Measurements from ENCODE around the gene CAMKK1. TPM values are rescaled to one million over a fixed set of nuclear protein-coding genes. Genes with fewer than 3 reads are reported as not detected.
A peak's percentile ranks its signal among the peaks of the same experiment; 100 is the strongest.
"Not testable (repeated sequence)": the region's sequence is repeated elsewhere in the genome, so short reads cannot be mapped to it uniquely, and the experiment has no call there.

CAMKK1 gene
- total and polyA plus RNA-seq, 5 donors from 2014 or later, result 0.09 to 3.2 (median 0.88) TPM

DNA sequence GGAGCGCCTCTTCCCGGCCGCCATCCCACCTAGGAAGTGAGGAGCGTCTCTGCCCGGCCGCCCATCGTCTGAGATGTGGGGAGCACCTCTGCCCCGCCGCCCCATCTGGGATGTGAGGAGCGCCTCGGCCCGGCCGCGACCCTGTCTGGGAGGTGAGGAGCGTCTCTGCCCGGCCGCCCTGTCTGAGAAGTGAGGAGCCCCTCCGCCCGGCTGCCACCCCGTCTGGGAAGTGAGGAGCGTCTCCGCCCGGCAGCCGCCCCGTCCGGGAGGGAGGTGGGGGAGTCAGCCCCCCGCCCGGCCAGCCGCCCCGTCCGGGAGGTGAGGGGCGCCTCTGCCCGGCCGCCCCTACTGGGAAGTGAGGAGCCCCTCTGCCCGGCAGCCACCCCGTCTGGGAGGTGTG is 38.6 kb downstream of the CAMKK1 start:
- ATAC-seq (ENCODE audit: low read depth in 2 of 2); H3K4me1 Mint-ChIP-seq; H3K36me3 ChIP-seq (ENCODE audit: control insufficient read depth, insufficient read depth, low read length); H3K27ac Mint-ChIP-seq; H3K9me3 Mint-ChIP-seq; DNase-seq; H3K36me3 Mint-ChIP-seq; H3K4me3 ChIP-seq (ENCODE audit: low read depth, low read length); H3K9me3 ChIP-seq (ENCODE audit: control insufficient read depth in 2 of 2, low read length in 2 of 2); H3K4me1 ChIP-seq (ENCODE audit: control insufficient read depth, insufficient read depth, low read length, poor library complexity, severe bottlenecking); H3K27me3 ChIP-seq (ENCODE audit: control insufficient read depth, insufficient read depth, low read length); H3K27ac ChIP-seq (ENCODE audit: insufficient read depth, low read length, poor library complexity, severe bottlenecking); H3K4me3 Mint-ChIP-seq: not testable (repeated sequence)
- H3K27me3 Mint-ChIP-seq, result peaks cover 22% of the 10 kb centered on the region

DNA sequence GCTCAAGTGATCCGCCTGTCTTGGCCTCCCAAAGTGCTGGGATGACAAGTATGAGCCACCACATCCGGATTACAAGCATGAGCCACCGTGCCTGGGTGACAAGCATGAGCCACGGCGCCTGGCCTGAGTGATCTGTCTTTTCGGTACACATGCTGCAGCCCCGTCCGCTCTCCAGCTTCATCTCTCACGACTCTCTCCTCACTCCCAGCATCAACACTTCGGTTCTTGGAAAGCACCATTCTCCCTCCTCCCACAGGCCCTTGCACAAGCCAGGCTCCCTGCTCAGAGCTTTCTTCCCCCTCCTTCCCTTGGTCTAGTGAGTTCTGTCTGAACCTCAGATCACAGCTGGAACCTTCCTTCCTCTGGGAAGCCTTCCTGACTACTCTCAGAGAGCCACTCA is 40.3 kb downstream of the CAMKK1 start:
- Histone ChIP-seq H3K9me3 (ENCODE audit: control insufficient read depth in 2 of 2, low read length in 2 of 2) (no peaks in the 10 kb centered on the region), H3K36me3 (ENCODE audit: control insufficient read depth, insufficient read depth, low read length) (no peaks in the 10 kb centered on the region), H3K27me3 (ENCODE audit: control insufficient read depth, insufficient read depth, low read length) (no peaks in the 10 kb centered on the region), H3K4me1 (ENCODE audit: control insufficient read depth, insufficient read depth, low read length, poor library complexity, severe bottlenecking) (no peaks in the 10 kb centered on the region), H3K4me3 (ENCODE audit: low read depth, low read length) (no peak overlapping the region), H3K27ac (ENCODE audit: insufficient read depth, low read length, poor library complexity, severe bottlenecking) (no peak overlapping the region)
- peaks cover 0 to 2% (median 0%) of the 10 kb centered on the region in 4 donors for H3K4me1 Mint-ChIP-seq
- no peak for ATAC-seq (ENCODE audit: low read depth in 2 of 2)
- no peaks in the 10 kb centered on the region for H3K36me3 Mint-ChIP-seq
- H3K9me3 Mint-ChIP-seq, result no peaks in the 10 kb centered on the region
- H3K27ac Mint-ChIP-seq, result no peak overlapping the region
- H3K4me3 Mint-ChIP-seq, result no peak overlapping the region
- H3K27me3 Mint-ChIP-seq, result peaks cover 22% of the 10 kb centered on the region
- DNase-seq, result no peak

- Histone ChIP-seq H3K27ac (ENCODE audit: insufficient read depth, low read length, poor library complexity, severe bottlenecking) (no peak overlapping the region), H3K9me3 (ENCODE audit: control insufficient read depth in 2 of 2, low read length in 2 of 2) (no peaks in the 10 kb centered on the region), H3K4me3 (ENCODE audit: low read depth, low read length) (no peak overlapping the region), H3K4me1 (ENCODE audit: control insufficient read depth, insufficient read depth, low read length, poor library complexity, severe bottlenecking) (no peaks in the 10 kb centered on the region), H3K27me3 (ENCODE audit: control insufficient read depth, insufficient read depth, low read length) (no peaks in the 10 kb centered on the region), H3K36me3 (ENCODE audit: control insufficient read depth, insufficient read depth, low read length) (no peaks in the 10 kb centered on the region)
- peak overlapping the region in 1 of 3 donors; percentile 52 for H3K27ac Mint-ChIP-seq
- H3K4me1 Mint-ChIP-seq, result peaks cover 0 to 7% (median 5%) of the 10 kb centered on the region in 4 donors
- no peak for DNase-seq
- no peaks in the 10 kb centered on the region for H3K9me3 Mint-ChIP-seq
- ATAC-seq (ENCODE audit: low read depth in 2 of 2), result no peak
- peaks cover 27% of the 10 kb centered on the region for H3K27me3 Mint-ChIP-seq
- no peak overlapping the region for H3K4me3 Mint-ChIP-seq
- no peaks in the 10 kb centered on the region for H3K36me3 Mint-ChIP-seq
These were observed 41.3 kb downstream of the CAMKK1 start for GRCh38 chr17:3851461-3852100.

GRCh38 chr17:3848229-3848835 is 44.5 kb downstream of the CAMKK1 start:
- peaks cover 10 to 31% (median 25%) of the 10 kb centered on the region in 4 donors for H3K4me1 Mint-ChIP-seq
- no peaks in the 10 kb centered on the region for H3K9me3 Mint-ChIP-seq
- Histone ChIP-seq H3K9me3 (ENCODE audit: control insufficient read depth in 2 of 2, low read length in 2 of 2) (no peaks in the 10 kb centered on the region), H3K4me1 (ENCODE audit: control insufficient read depth, insufficient read depth, low read length, poor library complexity, severe bottlenecking) (peaks cover 18% of the 10 kb centered on the region), H3K27ac (ENCODE audit: insufficient read depth, low read length, poor library complexity, severe bottlenecking) (no peak overlapping the region), H3K27me3 (ENCODE audit: control insufficient read depth, insufficient read depth, low read length) (no peaks in the 10 kb centered on the region), H3K4me3 (ENCODE audit: low read depth, low read length) (no peak overlapping the region), H3K36me3 (ENCODE audit: control insufficient read depth, insufficient read depth, low read length) (no peaks in the 10 kb centered on the region)
- H3K4me3 Mint-ChIP-seq, result peak overlapping the region in 1 of 4 donors; percentile 63
- peaks cover 31% of the 10 kb centered on the region for H3K27me3 Mint-ChIP-seq
- H3K36me3 Mint-ChIP-seq, result peaks cover 8% of the 10 kb centered on the region
- DNase-seq (no peak), ATAC-seq (ENCODE audit: low read depth in 2 of 2) (no peak)
- H3K27ac Mint-ChIP-seq, result no peak overlapping the region

DNA sequence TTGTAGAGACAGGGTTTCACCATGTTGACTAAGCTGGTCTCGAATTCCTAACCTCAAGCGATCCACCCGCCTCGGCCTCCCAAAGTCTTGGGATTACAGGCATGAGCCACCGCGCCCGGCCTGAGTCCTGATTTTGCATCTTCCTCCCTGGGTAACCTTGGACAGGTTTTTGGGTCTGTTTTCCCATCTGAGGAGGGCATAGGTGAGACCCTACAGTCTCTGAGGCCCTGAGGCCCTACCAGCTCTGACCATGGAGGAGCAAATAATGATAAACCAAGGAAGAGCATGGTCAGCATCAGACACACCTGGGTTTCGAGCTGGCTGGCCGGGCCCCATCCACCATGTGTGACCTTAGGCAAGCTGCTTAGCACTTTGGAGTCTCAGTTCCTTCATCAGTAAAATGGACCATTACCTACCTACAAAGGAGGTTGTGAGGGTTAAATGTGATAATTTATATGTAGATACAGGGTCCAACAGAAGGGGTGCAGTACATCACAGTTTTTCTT is 45.6 kb downstream of the CAMKK1 start:
- DNase-seq (no peak), ATAC-seq (ENCODE audit: low read depth in 2 of 2) (no peak)
- Mint-ChIP-seq H3K4me3 (peak overlapping the region; percentile 41 to 86 (median 51)), H3K4me1 (peaks cover 10 to 31% (median 25%) of the 10 kb centered on the region in 4 donors), H3K36me3 (peaks cover 8% of the 10 kb centered on the region), H3K27me3 (peaks cover 29% of the 10 kb centered on the region), H3K27ac (no peak overlapping the region), H3K9me3 (no peaks in the 10 kb centered on the region)
- Histone ChIP-seq H3K27me3 (ENCODE audit: control insufficient read depth, insufficient read depth, low read length) (no peaks in the 10 kb centered on the region), H3K9me3 (ENCODE audit: control insufficient read depth in 2 of 2, low read length in 2 of 2) (no peaks in the 10 kb centered on the region), H3K4me3 (ENCODE audit: low read depth, low read length) (no peak overlapping the region), H3K4me1 (ENCODE audit: control insufficient read depth, insufficient read depth, low read length, poor library complexity, severe bottlenecking) (peaks cover 18% of the 10 kb centered on the region), H3K27ac (ENCODE audit: insufficient read depth, low read length, poor library complexity, severe bottlenecking) (no peak overlapping the region), H3K36me3 (ENCODE audit: control insufficient read depth, insufficient read depth, low read length) (peaks cover 6% of the 10 kb centered on the region)

- H3K4me1 Mint-ChIP-seq, result peaks cover 10 to 31% (median 24%) of the 10 kb centered on the region in 4 donors
- H3K27ac Mint-ChIP-seq, result peak overlapping the region; percentile 51 to 89 (median 60)
- DNase-seq (no peak), ATAC-seq (ENCODE audit: low read depth in 2 of 2) (no peak)
- H3K36me3 Mint-ChIP-seq, result peaks cover 8% of the 10 kb centered on the region
- Histone ChIP-seq H3K36me3 (ENCODE audit: control insufficient read depth, insufficient read depth, low read length) (peaks cover 6% of the 10 kb centered on the region), H3K4me1 (ENCODE audit: control insufficient read depth, insufficient read depth, low read length, poor library complexity, severe bottlenecking) (peaks cover 18% of the 10 kb centered on the region), H3K9me3 (ENCODE audit: control insufficient read depth in 2 of 2, low read length in 2 of 2) (no peaks in the 10 kb centered on the region), H3K27me3 (ENCODE audit: control insufficient read depth, insufficient read depth, low read length) (no peaks in the 10 kb centered on the region), H3K27ac (ENCODE audit: insufficient read depth, low read length, poor library complexity, severe bottlenecking) (peak overlapping the region; percentile 72), H3K4me3 (ENCODE audit: low read depth, low read length) (peak overlapping the region; percentile 59)
- peaks cover 23% of the 10 kb centered on the region for H3K27me3 Mint-ChIP-seq
- H3K9me3 Mint-ChIP-seq, result no peaks in the 10 kb centered on the region
- H3K4me3 Mint-ChIP-seq, result peak overlapping the region; percentile 93 to 96 (median 94)
These were observed 46.3 kb downstream of the CAMKK1 start for GRCh38 chr17:3846437-3847164.

- H3K4me1 ChIP-seq (ENCODE audit: control insufficient read depth, insufficient read depth, low read length, poor library complexity, severe bottlenecking), result peaks cover 18% of the 10 kb centered on the region
- Mint-ChIP-seq H3K36me3 (peaks cover 8% of the 10 kb centered on the region), H3K27me3 (peaks cover 15% of the 10 kb centered on the region), H3K27ac (peak within 1 kb of the TSS; percentile 82 to 92 (median 89)), H3K4me3 (peak within 1 kb of the TSS; percentile 93 to 96 (median 94)), H3K9me3 (no peaks in the 10 kb centered on the region), H3K4me1 (peaks cover 10 to 37% (median 27%) of the 10 kb centered on the region in 4 donors)
- no peaks in the 10 kb centered on the region for H3K27me3 ChIP-seq (ENCODE audit: control insufficient read depth, insufficient read depth, low read length)
- peak within 1 kb of the TSS; percentile 72 for H3K27ac ChIP-seq (ENCODE audit: insufficient read depth, low read length, poor library complexity, severe bottlenecking)
- DNase-seq, result peak; percentile 84 to 96 (median 89)
- H3K36me3 ChIP-seq (ENCODE audit: control insufficient read depth, insufficient read depth, low read length), result peaks cover 12% of the 10 kb centered on the region
- peak within 1 kb of the TSS; percentile 82 for H3K4me3 ChIP-seq (ENCODE audit: low read depth, low read length)
- no peaks in the 10 kb centered on the region for H3K9me3 ChIP-seq (ENCODE audit: control insufficient read depth in 2 of 2, low read length in 2 of 2)
- ATAC-seq (ENCODE audit: low read depth in 2 of 2), result peak; percentile 98
These were observed 47.0 kb downstream of the CAMKK1 start, which contains the start of gene NCBP3 for GRCh38 chr17:3845621-3846436. Gene NCBP3 (minus strand): TSS chr17:3846246. CDS start chr17:3846223, 23 bp downstream.
